Measurements from ENCODE around the gene GPT2.

DNA sequence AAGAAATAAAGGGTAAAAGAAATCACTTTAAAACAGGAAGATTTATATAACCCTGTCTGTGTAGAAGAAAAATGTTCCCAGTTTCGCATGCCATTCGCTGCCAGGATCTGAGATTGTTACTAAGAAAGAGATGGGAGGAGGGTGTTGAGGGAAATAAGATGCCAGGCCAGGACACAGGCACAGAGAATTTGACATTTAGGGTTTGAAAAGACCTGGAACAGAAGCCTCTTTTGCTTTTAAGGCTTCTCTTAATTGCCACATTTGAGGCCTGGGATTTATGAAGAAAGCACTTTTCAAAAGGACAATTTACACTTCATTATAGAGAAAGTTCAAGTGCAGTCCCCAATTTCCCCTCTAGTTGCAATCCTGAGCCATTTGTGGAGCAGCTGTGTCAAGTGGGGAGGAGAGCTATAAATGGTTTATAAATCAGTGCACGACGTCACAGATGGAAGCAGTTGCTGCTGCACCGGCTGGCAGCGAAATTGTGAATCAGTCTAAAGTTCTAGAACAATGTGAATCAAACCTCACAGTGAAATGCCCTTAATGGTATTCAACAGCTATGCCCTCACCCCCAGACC, 26.7 kb upstream of the GPT2 start:
- TF ChIP-seq CTCF (conservative IDR thresholded peaks at IDR 0.05) (no peak; the same call in 1 of the 2 replicates), ZFX (IDR thresholded peaks at IDR 0.05) (no peak)

All from C4-2B (cell line).